ENCODE results near the gene TMEM272.
A peak's percentile ranks its signal among the peaks of the same experiment; 100 is the strongest.

Gene TMEM272

GRCh38 chr13:51768976-51769375 lies 76.0 kb downstream of the TMEM272 start:
- intact Hi-C loops (cut with micrococcal nuclease): no loop called here
- no peaks in the 10 kb centered on the region for H3K9me3 Mint-ChIP-seq
- peaks cover 4% of the 10 kb centered on the region for H3K27me3 Mint-ChIP-seq
- H3K4me3 Mint-ChIP-seq: no peak overlapping the region
- H3K36me3 Mint-ChIP-seq (ENCODE audit: low read depth): peaks cover 55% of the 10 kb centered on the region
- H3K4me1 Mint-ChIP-seq (ENCODE audit: low read depth): peaks cover 3% of the 10 kb centered on the region
- H3K27ac Mint-ChIP-seq: no peak overlapping the region

- Mint-ChIP-seq H3K36me3 (ENCODE audit: low read depth) (peaks cover 59% of the 10 kb centered on the region), H3K4me1 (ENCODE audit: low read depth) (peaks cover 4% of the 10 kb centered on the region), H3K27me3 (peaks cover 2% of the 10 kb centered on the region), H3K9me3 (no peaks in the 10 kb centered on the region), H3K27ac (no peak overlapping the region), H3K4me3 (no peak overlapping the region)
- intact Hi-C loops (cut with micrococcal nuclease): no loop called here
These were observed 76.5 kb downstream of the TMEM272 start for GRCh38 chr13:51768378-51768921.

- H3K27me3 Mint-ChIP-seq: peaks cover 2% of the 10 kb centered on the region
- peaks cover 9% of the 10 kb centered on the region for H3K4me1 Mint-ChIP-seq (ENCODE audit: low read depth)
- no peak overlapping the region for H3K4me3 Mint-ChIP-seq
- H3K36me3 Mint-ChIP-seq (ENCODE audit: low read depth): peaks cover 72% of the 10 kb centered on the region
- H3K9me3 Mint-ChIP-seq: no peaks in the 10 kb centered on the region
- intact Hi-C loops (cut with micrococcal nuclease): no loop called here
- H3K27ac Mint-ChIP-seq: no peak overlapping the region
These were observed 77.9 kb downstream of the TMEM272 start for GRCh38 chr13:51767100-51767499.

- no peaks in the 10 kb centered on the region for H3K9me3 Mint-ChIP-seq
- H3K27me3 Mint-ChIP-seq: no peaks in the 10 kb centered on the region
- peaks cover 92% of the 10 kb centered on the region for H3K36me3 Mint-ChIP-seq (ENCODE audit: low read depth)
- H3K4me1 Mint-ChIP-seq (ENCODE audit: low read depth): peaks cover 9% of the 10 kb centered on the region
- H3K27ac Mint-ChIP-seq: peak overlapping the region; percentile 51
- intact Hi-C loops (cut with micrococcal nuclease): no loop called here
- H3K4me3 Mint-ChIP-seq: no peak overlapping the region
These were observed 79.8 kb downstream of the TMEM272 start for GRCh38 chr13:51765142-51765515.

- peak overlapping the region; percentile 51 for H3K27ac Mint-ChIP-seq
- H3K27me3 Mint-ChIP-seq: no peaks in the 10 kb centered on the region
- H3K9me3 Mint-ChIP-seq: no peaks in the 10 kb centered on the region
- peaks cover 95% of the 10 kb centered on the region for H3K36me3 Mint-ChIP-seq (ENCODE audit: low read depth)
- intact Hi-C loops (cut with micrococcal nuclease): no loop called here
- no peak overlapping the region for H3K4me3 Mint-ChIP-seq
- peaks cover 9% of the 10 kb centered on the region for H3K4me1 Mint-ChIP-seq (ENCODE audit: low read depth)
These were observed 80.5 kb downstream of the TMEM272 start for GRCh38 chr13:51764184-51765141.

- Mint-ChIP-seq H3K36me3 (ENCODE audit: low read depth) (peaks cover 98% of the 10 kb centered on the region), H3K27ac (no peak overlapping the region), H3K4me3 (no peak overlapping the region)
These were observed 81.5 kb downstream of the TMEM272 start for GRCh38 chr13:51763486-51763885.

More at GRCh38 chr13:51763486-51763885, 81.5 kb downstream of the TMEM272 start:
- H3K9me3 Mint-ChIP-seq: no peaks in the 10 kb centered on the region
- intact Hi-C loops (cut with micrococcal nuclease): no loop called here
- H3K4me1 Mint-ChIP-seq (ENCODE audit: low read depth): peaks cover 9% of the 10 kb centered on the region
- no peaks in the 10 kb centered on the region for H3K27me3 Mint-ChIP-seq
